HepG2 (cell line): ENCODE results near the gene FBXO10. TPM values are rescaled to one million over a fixed set of nuclear protein-coding genes. Genes with fewer than 3 reads are reported as not detected.

Experiments used
- AKAP8 ChIP-seq: sonication (generic); formaldehyde crosslinking; IDR thresholded peaks from 2 replicates; pipeline ENCODE4 v1.5.1; 2020; ENCODE audit warnings: mild to moderate bottlenecking, missing genetic modification reagents
- BCL6 ChIP-seq: IDR thresholded peaks from 2 replicates; pipeline ENCODE4 v1.6.1; 2016; ENCODE audit warnings: missing genetic modification reagents, missing compliant biosample characterization
- FOXK2 ChIP-seq: fragments of 450-650 bp; IDR thresholded peaks from 2 replicates; pipeline ENCODE4 v1.6.1; 2016
- IRX3 ChIP-seq: sonication (generic); formaldehyde crosslinking; IDR thresholded peaks from 2 replicates; pipeline ENCODE4 v1.8.1; 2023; ENCODE audit warnings: mild to moderate bottlenecking, low read depth, missing genetic modification reagents, borderline replicate concordance
- KDM5A ChIP-seq: fragments of 200-600 bp; sonication (generic); IDR thresholded peaks from 2 replicates; pipeline ENCODE4 v1.7.0; 2018; ENCODE audit warnings: antibody characterized with exemption, mild to moderate bottlenecking, low read length, borderline replicate concordance
- MBD4 ChIP-seq: IDR thresholded peaks from 2 replicates; pipeline ENCODE4 v1.6.1; 2012; ENCODE audit warnings: low read length, inconsistent platforms, borderline replicate concordance
- NR2C2 ChIP-seq: sonication (generic); formaldehyde crosslinking; IDR thresholded peaks from 2 replicates; pipeline ENCODE4 v1.4.0; 2020; ENCODE audit warnings: missing genetic modification reagents, mild to moderate bottlenecking, moderate library complexity, borderline replicate concordance
- PAWR ChIP-seq: sonication (generic); formaldehyde crosslinking; IDR thresholded peaks from 2 replicates; pipeline ENCODE4 v1.4.0; 2020; ENCODE audit warnings: missing genetic modification reagents, mild to moderate bottlenecking, borderline replicate concordance
- PCBP2 ChIP-seq: fragments of 200-400 bp; formaldehyde crosslinking; optimal IDR thresholded peaks from 2 replicates; pipeline ENCODE3; 2018; ENCODE audit warnings: low read length, low read depth; ENCODE audit not compliant: poor library complexity, severe bottlenecking
- RARA ChIP-seq: IDR thresholded peaks from 2 replicates; pipeline ENCODE4 v1.6.1; 2016; ENCODE audit warnings: missing genetic modification reagents, missing compliant biosample characterization
- RBAK ChIP-seq: sonication (generic); formaldehyde crosslinking; IDR thresholded peaks from 2 replicates; pipeline ENCODE4 v1.5.1; 2020; ENCODE audit warnings: mild to moderate bottlenecking, missing genetic modification reagents
- RFXAP ChIP-seq: sonication (generic); formaldehyde crosslinking; IDR thresholded peaks from 2 replicates; pipeline ENCODE4 v1.4.0; 2020; ENCODE audit warnings: missing genetic modification reagents, borderline replicate concordance
- SALL2 ChIP-seq: sonication (generic); formaldehyde crosslinking; IDR thresholded peaks from 2 replicates; pipeline ENCODE4 v1.8.1; 2023; ENCODE audit warnings: mild to moderate bottlenecking, missing genetic modification reagents, inconsistent platforms
- SOX6 ChIP-seq, 2 experiments: fragments of 450-650 bp in 1 of 2; sonication (generic) in 1 of 2; formaldehyde crosslinking in 1 of 2; IDR thresholded peaks; 2 replicates each; pipeline versions ENCODE4 v1.4.0 to v1.6.1; 2017 to 2020; ENCODE audit warnings: antibody characterized with exemption in 1 of 2, mild to moderate bottlenecking in 1 of 2, missing genetic modification reagents in 1 of 2
- ZMYM3 ChIP-seq: sonication (generic); formaldehyde crosslinking; IDR thresholded peaks from 2 replicates; pipeline ENCODE4 v1.5.1; 2020; ENCODE audit warnings: mild to moderate bottlenecking, missing genetic modification reagents
- ZNF12 ChIP-seq: sonication (generic); formaldehyde crosslinking; IDR thresholded peaks from 2 replicates; pipeline ENCODE4 v1.5.0; 2020; ENCODE audit warnings: missing genetic modification reagents
- ZNF256 ChIP-seq: sonication (generic); formaldehyde crosslinking; conservative IDR thresholded peaks from 2 replicates; pipeline ENCODE4 v1.4.0; 2020; ENCODE audit warnings: missing genetic modification reagents
- ZNF782 ChIP-seq: sonication (generic); formaldehyde crosslinking; IDR thresholded peaks from 2 replicates; pipeline ENCODE4 v1.4.0; 2020; ENCODE audit warnings: missing genetic modification reagents, mild to moderate bottlenecking, borderline replicate concordance
- ZNF879 ChIP-seq: sonication (generic); formaldehyde crosslinking; IDR thresholded peaks from 2 replicates; pipeline ENCODE4 v1.8.1; 2023; ENCODE audit warnings: missing genetic modification reagents
- polyA plus RNA-seq, 8 experiments: library from polyadenylated mRNA; depleted of rRNA in 3 of 8; stranded (reverse) in 7 of 8; unstranded in 1 of 8; fragments of >200 nt; fragmentation: Illumina TruSeq in 4 of 8; extraction: Trizol in 4 of 8; gene quantifications; 2 replicates each; pipeline versions ENCODE4 v1.2.1 to v1.2.3, GENCODE V29; 2011 to 2016; ENCODE audit warnings: low read depth in 4 of 8, missing spikeins in 1 of 8, mixed read lengths in 1 of 8; ENCODE audit not compliant: insufficient read depth in 1 of 8
- total RNA-seq, 5 experiments: library from RNA; depleted of rRNA; stranded (reverse); fragments of >200 nt; fragmentation: Illumina TruSeq; extraction: Trizol; gene quantifications; 2 replicates each; pipeline ENCODE4 v1.2.3, GENCODE V29; 2016; ENCODE audit warnings: low read depth in 1 of 5
- TF ChIP-seq, protein P1 (sequence below): sonication (generic); formaldehyde crosslinking; IDR thresholded peaks from 2 replicates; pipeline ENCODE4 v1.4.0; 2020; ENCODE audit warnings: missing genetic modification reagents
- TF ChIP-seq, protein P2 (sequence below): sonication (generic); IDR thresholded peaks from 2 replicates; pipeline ENCODE4 v1.6.1; 2016; ENCODE audit warnings: low read depth, borderline replicate concordance
- TF ChIP-seq, protein P3 (sequence below): IDR thresholded peaks from 2 replicates; pipeline ENCODE4 v1.6.1; 2016; ENCODE audit warnings: missing biosample characterization, missing genetic modification reagents, low read depth
- TF ChIP-seq, protein P4 (sequence below): sonication (generic); formaldehyde crosslinking; IDR thresholded peaks from 2 replicates; pipeline ENCODE4 v1.5.0; 2020; ENCODE audit warnings: mild to moderate bottlenecking, missing genetic modification reagents

FBXO10 gene
- total and polyA plus RNA-seq, 2 of the 13 experiments (the other 11 are each of a cell fraction or from before 2014, with no cell fraction given) = 3.1 to 5.1 TPM

DNA sequence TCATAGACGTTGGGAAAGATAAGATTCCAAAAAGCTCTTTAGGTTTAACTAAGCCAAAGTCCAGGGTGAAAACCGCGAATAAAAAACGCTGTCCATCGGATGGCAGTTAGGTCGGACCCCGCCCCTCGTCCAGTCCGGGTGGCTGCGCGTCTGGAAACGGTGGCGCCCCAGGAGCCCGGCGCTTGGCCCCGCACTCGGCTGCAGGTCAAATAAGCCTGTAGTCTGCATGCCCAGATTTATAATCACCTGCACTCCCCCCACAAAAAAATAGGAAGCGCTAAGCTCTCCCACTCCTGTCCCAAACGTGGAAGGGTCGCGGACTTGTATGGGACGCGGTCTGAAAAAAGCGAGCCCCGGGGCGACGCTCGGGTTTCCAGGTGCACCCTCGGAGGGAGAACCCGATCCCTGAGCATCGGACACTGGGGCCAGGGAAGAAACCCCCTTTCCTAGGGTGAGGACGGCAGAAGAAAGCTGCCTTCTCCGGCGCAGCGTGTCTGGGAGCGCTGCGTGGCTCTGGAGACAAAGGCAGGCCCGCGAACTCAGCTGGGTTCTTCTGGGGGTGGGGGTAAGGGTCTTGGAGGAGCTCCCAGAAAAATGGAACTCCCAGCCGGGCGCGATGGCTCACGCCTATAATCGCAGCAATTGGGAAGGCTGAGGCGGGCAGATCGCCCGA lies 110.0 kb downstream of the FBXO10 start (continued):
- TF ChIP-seq, protein P1, sequence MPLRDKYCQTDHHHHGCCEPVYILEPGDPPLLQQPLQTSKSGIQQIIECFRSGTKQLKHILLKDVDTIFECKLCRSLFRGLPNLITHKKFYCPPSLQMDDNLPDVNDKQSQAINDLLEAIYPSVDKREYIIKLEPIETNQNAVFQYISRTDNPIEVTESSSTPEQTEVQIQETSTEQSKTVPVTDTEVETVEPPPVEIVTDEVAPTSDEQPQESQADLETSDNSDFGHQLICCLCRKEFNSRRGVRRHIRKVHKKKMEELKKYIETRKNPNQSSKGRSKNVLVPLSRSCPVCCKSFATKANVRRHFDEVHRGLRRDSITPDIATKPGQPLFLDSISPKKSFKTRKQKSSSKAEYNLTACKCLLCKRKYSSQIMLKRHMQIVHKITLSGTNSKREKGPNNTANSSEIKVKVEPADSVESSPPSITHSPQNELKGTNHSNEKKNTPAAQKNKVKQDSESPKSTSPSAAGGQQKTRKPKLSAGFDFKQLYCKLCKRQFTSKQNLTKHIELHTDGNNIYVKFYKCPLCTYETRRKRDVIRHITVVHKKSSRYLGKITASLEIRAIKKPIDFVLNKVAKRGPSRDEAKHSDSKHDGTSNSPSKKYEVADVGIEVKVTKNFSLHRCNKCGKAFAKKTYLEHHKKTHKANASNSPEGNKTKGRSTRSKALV (CRISPR knock-in tag) = no peak; the same call in 1 of the 2 replicates
- TF ChIP-seq, protein P2, sequence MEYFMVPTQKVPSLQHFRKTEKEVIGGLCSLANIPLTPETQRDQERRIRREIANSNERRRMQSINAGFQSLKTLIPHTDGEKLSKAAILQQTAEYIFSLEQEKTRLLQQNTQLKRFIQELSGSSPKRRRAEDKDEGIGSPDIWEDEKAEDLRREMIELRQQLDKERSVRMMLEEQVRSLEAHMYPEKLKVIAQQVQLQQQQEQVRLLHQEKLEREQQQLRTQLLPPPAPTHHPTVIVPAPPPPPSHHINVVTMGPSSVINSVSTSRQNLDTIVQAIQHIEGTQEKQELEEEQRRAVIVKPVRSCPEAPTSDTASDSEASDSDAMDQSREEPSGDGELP = peak; percentile 68; the same call in 1 of the 2 replicates
- TF ChIP-seq BCL6 (no peak), SALL2 (CRISPR knock-in tag) (no peak), IRX3 (CRISPR knock-in tag) (no peak), ZNF256 (CRISPR knock-in tag) (no peak), ZMYM3 (no peak), RBAK (CRISPR knock-in tag) (no peak), KDM5A (no peak), AKAP8 (CRISPR knock-in tag) (no peak), ZNF782 (CRISPR knock-in tag) (no peak), ZNF12 (CRISPR knock-in tag) (no peak), ZNF879 (CRISPR knock-in tag) (no peak), MBD4 (no peak), RARA (CRISPR knock-in tag) (no peak), PCBP2 (peak; percentile 12), PAWR (CRISPR knock-in tag) (no peak), NR2C2 (CRISPR knock-in tag) (no peak), FOXK2 (no peak), RFXAP (no peak), SOX6 (IDR thresholded peaks at IDR 0.05) (no peak), SOX6 (CRISPR knock-in tag; IDR thresholded peaks at IDR 0.05) (no peak)
- TF ChIP-seq, protein P3, sequence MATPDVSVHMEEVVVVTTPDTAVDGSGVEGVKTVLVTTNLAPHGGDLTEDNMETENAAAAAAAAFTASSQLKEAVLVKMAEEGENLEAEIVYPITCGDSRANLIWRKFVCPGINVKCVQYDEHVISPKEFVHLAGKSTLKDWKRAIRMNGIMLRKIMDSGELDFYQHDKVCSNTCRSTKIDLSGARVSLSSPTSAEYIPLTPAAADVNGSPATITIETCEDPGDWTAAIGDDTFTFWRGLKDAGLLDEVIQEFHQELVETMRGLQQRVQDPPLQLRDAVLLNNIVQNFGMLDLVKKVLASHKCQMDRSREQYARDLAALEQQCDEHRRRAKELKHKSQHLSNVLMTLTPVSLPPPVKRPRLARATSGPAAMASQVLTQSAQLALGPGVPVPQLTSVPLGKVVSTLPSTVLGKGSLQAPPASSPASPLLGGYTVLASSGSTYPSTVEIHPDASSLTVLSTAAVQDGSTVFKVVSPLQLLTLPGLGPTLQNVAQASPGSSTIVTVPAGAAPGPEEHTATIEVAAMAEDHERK (CRISPR knock-in tag) = no peak
- TF ChIP-seq, protein P4, sequence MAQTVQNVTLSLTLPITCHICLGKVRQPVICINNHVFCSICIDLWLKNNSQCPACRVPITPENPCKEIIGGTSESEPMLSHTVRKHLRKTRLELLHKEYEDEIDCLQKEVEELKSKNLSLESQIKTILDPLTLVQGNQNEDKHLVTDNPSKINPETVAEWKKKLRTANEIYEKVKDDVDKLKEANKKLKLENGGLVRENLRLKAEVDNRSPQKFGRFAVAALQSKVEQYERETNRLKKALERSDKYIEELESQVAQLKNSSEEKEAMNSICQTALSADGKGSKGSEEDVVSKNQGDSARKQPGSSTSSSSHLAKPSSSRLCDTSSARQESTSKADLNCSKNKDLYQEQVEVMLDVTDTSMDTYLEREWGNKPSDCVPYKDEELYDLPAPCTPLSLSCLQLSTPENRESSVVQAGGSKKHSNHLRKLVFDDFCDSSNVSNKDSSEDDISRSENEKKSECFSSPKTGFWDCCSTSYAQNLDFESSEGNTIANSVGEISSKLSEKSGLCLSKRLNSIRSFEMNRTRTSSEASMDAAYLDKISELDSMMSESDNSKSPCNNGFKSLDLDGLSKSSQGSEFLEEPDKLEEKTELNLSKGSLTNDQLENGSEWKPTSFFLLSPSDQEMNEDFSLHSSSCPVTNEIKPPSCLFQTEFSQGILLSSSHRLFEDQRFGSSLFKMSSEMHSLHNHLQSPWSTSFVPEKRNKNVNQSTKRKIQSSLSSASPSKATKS (CRISPR knock-in tag) = no peak
